Measurements from ENCODE around the gene SCYL3. TPM values are rescaled to one million over a fixed set of nuclear protein-coding genes. Genes with fewer than 3 reads are reported as not detected.
A peak's percentile ranks its signal among the peaks of the same experiment; 100 is the strongest.
"Not testable (repeated sequence)": the region's sequence is repeated elsewhere in the genome, so short reads cannot be mapped to it uniquely, and the experiment has no call there.

SCYL3 gene
- polyA plus RNA-seq, 10 donors: 7.3 to 11.4 (median 9.3) TPM

GRCh38 chr1:169816617-169817016, 77.1 kb downstream of the SCYL3 start:
- DNase-seq: no peak

- DNase-seq: no peak
Observed at GRCh38 chr1:169814265-169814664, 79.4 kb downstream of the SCYL3 start.

GRCh38 chr1:169812131-169812530, 81.6 kb downstream of the SCYL3 start:
- DNase-seq: no peak

- not testable (repeated sequence) for DNase-seq
Observed at GRCh38 chr1:169811418-169812035, 82.2 kb downstream of the SCYL3 start.

GRCh38 chr1:169809370-169810095, 84.2 kb downstream of the SCYL3 start:
- peak; percentile 17 to 56 (median 41) for DNase-seq

GRCh38 chr1:169804941-169805340, 88.8 kb downstream of the SCYL3 start:
- no peak for DNase-seq

GRCh38 chr1:169802888-169803287, 90.8 kb downstream of the SCYL3 start:
- DNase-seq: no peak

Other genes with a start within 250 kb of the SCYL3 start
- 10 to 100 TPM in 1 of 10 donors, 1 to 10 TPM in 9; 1.0 to 17.6 (median 3.2) TPM for gene SELL, start 182.3 kb downstream of the SCYL3 start, polyA plus RNA-seq (ENCODE audit: insufficient read length in 10 of 10)
- 10 to 100 TPM in 1 of 10 donors, 1 to 10 TPM in 7, under 1 TPM in 2; 0.61 to 17.4 (median 2.2) TPM for gene SELE, start 159.8 kb downstream of the SCYL3 start, polyA plus RNA-seq (ENCODE audit: insufficient read length in 10 of 10)
- 1 to 10 TPM; 6.3 to 9.5 (median 8.3) TPM for gene METTL18, start 99.0 kb downstream of the SCYL3 start, polyA plus RNA-seq (ENCODE audit: insufficient read length in 10 of 10)
- 10 to 100 TPM; 28.8 to 47.1 (median 35.9) TPM for gene KIFAP3, start 180.8 kb upstream of the SCYL3 start, polyA plus RNA-seq (ENCODE audit: insufficient read length in 10 of 10)